ENCODE results near the gene MORF4L1. TPM values are rescaled to one million over a fixed set of nuclear protein-coding genes. Genes with fewer than 3 reads are reported as not detected.
"Not testable (repeated sequence)": the region's sequence is repeated elsewhere in the genome, so short reads cannot be mapped to it uniquely, and the experiment has no call there.

The MORF4L1 gene
- total and polyA plus RNA-seq, 2 experiments from 2014 or later = 520 to 571 TPM

GRCh38 chr15:78842519-78842918 lies 30.2 kb upstream of the MORF4L1 start:
- no peaks in the 10 kb centered on the region for H4K20me1 ChIP-seq (replicated peaks; ENCODE audit: insufficient read depth)
- TF ChIP-seq, protein P1, sequence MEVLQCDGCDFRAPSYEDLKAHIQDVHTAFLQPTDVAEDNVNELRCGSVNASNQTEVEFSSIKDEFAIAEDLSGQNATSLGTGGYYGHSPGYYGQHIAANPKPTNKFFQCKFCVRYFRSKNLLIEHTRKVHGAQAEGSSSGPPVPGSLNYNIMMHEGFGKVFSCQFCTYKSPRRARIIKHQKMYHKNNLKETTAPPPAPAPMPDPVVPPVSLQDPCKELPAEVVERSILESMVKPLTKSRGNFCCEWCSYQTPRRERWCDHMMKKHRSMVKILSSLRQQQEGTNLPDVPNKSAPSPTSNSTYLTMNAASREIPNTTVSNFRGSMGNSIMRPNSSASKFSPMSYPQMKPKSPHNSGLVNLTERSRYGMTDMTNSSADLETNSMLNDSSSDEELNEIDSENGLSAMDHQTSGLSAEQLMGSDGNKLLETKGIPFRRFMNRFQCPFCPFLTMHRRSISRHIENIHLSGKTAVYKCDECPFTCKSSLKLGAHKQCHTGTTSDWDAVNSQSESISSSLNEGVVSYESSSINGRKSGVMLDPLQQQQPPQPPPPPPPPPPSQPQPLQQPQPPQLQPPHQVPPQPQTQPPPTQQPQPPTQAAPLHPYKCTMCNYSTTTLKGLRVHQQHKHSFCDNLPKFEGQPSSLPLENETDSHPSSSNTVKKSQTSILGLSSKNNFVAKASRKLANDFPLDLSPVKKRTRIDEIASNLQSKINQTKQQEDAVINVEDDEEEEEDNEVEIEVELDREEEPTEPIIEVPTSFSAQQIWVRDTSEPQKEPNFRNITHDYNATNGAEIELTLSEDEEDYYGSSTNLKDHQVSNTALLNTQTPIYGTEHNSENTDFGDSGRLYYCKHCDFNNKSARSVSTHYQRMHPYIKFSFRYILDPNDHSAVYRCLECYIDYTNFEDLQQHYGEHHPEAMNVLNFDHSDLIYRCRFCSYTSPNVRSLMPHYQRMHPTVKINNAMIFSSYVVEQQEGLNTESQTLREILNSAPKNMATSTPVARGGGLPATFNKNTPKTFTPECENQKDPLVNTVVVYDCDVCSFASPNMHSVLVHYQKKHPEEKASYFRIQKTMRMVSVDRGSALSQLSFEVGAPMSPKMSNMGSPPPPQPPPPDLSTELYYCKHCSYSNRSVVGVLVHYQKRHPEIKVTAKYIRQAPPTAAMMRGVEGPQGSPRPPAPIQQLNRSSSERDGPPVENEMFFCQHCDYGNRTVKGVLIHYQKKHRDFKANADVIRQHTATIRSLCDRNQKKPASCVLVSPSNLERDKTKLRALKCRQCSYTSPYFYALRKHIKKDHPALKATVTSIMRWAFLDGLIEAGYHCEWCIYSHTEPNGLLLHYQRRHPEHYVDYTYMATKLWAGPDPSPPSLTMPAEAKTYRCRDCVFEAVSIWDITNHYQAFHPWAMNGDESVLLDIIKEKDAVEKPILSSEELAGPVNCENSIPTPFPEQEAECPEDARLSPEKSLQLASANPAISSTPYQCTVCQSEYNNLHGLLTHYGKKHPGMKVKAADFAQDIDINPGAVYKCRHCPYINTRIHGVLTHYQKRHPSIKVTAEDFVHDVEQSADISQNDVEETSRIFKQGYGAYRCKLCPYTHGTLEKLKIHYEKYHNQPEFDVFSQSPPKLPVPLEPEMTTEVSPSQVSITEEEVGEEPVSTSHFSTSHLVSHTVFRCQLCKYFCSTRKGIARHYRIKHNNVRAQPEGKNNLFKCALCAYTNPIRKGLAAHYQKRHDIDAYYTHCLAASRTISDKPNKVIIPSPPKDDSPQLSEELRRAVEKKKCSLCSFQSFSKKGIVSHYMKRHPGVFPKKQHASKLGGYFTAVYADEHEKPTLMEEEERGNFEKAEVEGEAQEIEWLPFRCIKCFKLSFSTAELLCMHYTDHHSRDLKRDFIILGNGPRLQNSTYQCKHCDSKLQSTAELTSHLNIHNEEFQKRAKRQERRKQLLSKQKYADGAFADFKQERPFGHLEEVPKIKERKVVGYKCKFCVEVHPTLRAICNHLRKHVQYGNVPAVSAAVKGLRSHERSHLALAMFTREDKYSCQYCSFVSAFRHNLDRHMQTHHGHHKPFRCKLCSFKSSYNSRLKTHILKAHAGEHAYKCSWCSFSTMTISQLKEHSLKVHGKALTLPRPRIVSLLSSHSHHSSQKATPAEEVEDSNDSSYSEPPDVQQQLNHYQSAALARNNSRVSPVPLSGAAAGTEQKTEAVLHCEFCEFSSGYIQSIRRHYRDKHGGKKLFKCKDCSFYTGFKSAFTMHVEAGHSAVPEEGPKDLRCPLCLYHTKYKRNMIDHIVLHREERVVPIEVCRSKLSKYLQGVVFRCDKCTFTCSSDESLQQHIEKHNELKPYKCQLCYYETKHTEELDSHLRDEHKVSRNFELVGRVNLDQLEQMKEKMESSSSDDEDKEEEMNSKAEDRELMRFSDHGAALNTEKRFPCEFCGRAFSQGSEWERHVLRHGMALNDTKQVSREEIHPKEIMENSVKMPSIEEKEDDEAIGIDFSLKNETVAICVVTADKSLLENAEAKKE (CRISPR knock-in tag; IDR thresholded peaks at IDR 0.05) = no peak
- TF ChIP-seq CTCF (conservative IDR thresholded peaks at IDR 0.05; ENCODE audit: low read depth in 2 of 2) (no peak), JUNB (IDR thresholded peaks at IDR 0.05; ENCODE audit: unreplicated experiment) (no peak), POLR2AphosphoS5 (IDR thresholded peaks at IDR 0.05; ENCODE audit: low read depth) (no peak), STAT1 (IDR thresholded peaks at IDR 0.05; ENCODE audit: unreplicated experiment) (no peak)
- TF ChIP-seq, protein P2, sequence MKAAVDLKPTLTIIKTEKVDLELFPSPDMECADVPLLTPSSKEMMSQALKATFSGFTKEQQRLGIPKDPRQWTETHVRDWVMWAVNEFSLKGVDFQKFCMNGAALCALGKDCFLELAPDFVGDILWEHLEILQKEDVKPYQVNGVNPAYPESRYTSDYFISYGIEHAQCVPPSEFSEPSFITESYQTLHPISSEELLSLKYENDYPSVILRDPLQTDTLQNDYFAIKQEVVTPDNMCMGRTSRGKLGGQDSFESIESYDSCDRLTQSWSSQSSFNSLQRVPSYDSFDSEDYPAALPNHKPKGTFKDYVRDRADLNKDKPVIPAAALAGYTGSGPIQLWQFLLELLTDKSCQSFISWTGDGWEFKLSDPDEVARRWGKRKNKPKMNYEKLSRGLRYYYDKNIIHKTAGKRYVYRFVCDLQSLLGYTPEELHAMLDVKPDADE (IDR thresholded peaks at IDR 0.05) = no peak
- Mint-ChIP-seq H3K27me3 (ENCODE audit: insufficient read depth, low read depth, poor library complexity) (peaks cover 11% of the 10 kb centered on the region), H3K9me3 (peaks cover 3% of the 10 kb centered on the region), H3K36me3 (ENCODE audit: low read depth) (no peaks in the 10 kb centered on the region), H3K4me3 (no peak overlapping the region), H3K27ac (no peak overlapping the region), H3K4me1 (peaks cover 8% of the 10 kb centered on the region; the same call in 2 of the 3 replicates)
- no peak overlapping the region for H2AFZ ChIP-seq
- H3K4me1 ChIP-seq (ENCODE audit: insufficient read depth) = no peaks in the 10 kb centered on the region
- H3K27ac ChIP-seq (ENCODE audit: low read depth) = no peak overlapping the region
- no peak for ATAC-seq
- H3K4me3 ChIP-seq = no peak overlapping the region
- H3K4me2 ChIP-seq = no peak overlapping the region
- H3K27me3 ChIP-seq (ENCODE audit: insufficient read depth) = no peaks in the 10 kb centered on the region
- H3K79me2 ChIP-seq (replicated peaks; ENCODE audit: insufficient read depth) = no peaks in the 10 kb centered on the region
- no peaks in the 10 kb centered on the region for H3K36me3 ChIP-seq (ENCODE audit: insufficient read depth)
- no peak for DNase-seq (ENCODE audit: low spot score)
- no peaks in the 10 kb centered on the region for H3K9me2 ChIP-seq (ENCODE audit: insufficient read depth)
- H3F3A ChIP-seq (replicated peaks; ENCODE audit: low read depth) = no peaks in the 10 kb centered on the region

GRCh38 chr15:78846906-78847305 lies 25.8 kb upstream of the MORF4L1 start:
- H3K4me1 ChIP-seq (ENCODE audit: insufficient read depth); H3K27me3 ChIP-seq (ENCODE audit: insufficient read depth); H3K79me2 ChIP-seq (replicated peaks; ENCODE audit: insufficient read depth); H3K27ac Mint-ChIP-seq; H2AFZ ChIP-seq; H3F3A ChIP-seq (replicated peaks; ENCODE audit: low read depth); H4K20me1 ChIP-seq (replicated peaks; ENCODE audit: insufficient read depth); H3K4me2 ChIP-seq; H3K9me3 Mint-ChIP-seq; H3K9me2 ChIP-seq (ENCODE audit: insufficient read depth); H3K4me3 Mint-ChIP-seq; H3K27ac ChIP-seq (ENCODE audit: low read depth); DNase-seq (ENCODE audit: low spot score); H3K36me3 Mint-ChIP-seq (ENCODE audit: low read depth); H3K4me3 ChIP-seq; H3K36me3 ChIP-seq (ENCODE audit: insufficient read depth); H3K27me3 Mint-ChIP-seq (ENCODE audit: insufficient read depth, low read depth, poor library complexity); ATAC-seq: not testable (repeated sequence)
- peaks cover 15% of the 10 kb centered on the region for H3K4me1 Mint-ChIP-seq

DNA sequence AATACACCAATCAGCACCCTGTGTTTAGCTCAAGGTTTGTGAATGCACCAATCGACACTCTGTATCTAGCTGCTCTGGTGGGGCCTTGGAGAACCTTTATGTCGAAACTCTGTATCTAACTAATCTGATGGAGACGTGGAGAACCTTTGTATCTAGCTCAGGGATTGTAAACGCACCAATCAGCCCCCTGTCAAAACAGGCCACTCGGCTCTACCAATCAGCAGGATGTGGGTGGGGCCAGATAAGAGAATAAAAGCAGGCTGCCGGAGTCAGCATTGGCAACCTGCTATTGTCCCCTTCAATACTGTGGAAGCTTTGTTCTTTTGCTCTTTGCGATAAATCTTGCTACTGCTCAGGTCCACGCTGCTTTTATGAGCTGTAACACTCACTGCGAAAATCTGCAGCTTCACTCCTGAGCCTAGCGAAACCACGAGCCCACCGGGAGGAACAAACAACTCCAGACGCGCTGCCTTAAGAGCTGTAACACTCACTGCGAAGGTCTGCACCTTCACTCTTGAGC lies 25.2 kb upstream of the MORF4L1 start:
- not testable (repeated sequence) for H3K4me1 ChIP-seq (ENCODE audit: insufficient read depth); H3K4me3 ChIP-seq; H3K9me3 Mint-ChIP-seq; H3K79me2 ChIP-seq (replicated peaks; ENCODE audit: insufficient read depth); ATAC-seq; H3K4me3 Mint-ChIP-seq; H3K27me3 Mint-ChIP-seq (ENCODE audit: insufficient read depth, low read depth, poor library complexity); H3K4me2 ChIP-seq; DNase-seq (ENCODE audit: low spot score); H3K36me3 ChIP-seq (ENCODE audit: insufficient read depth); H3K27ac ChIP-seq (ENCODE audit: low read depth); H2AFZ ChIP-seq; H3F3A ChIP-seq (replicated peaks; ENCODE audit: low read depth); H3K9me2 ChIP-seq (ENCODE audit: insufficient read depth); H3K36me3 Mint-ChIP-seq (ENCODE audit: low read depth); H3K27me3 ChIP-seq (ENCODE audit: insufficient read depth); H4K20me1 ChIP-seq (replicated peaks; ENCODE audit: insufficient read depth); H3K27ac Mint-ChIP-seq
- H3K4me1 Mint-ChIP-seq = peaks cover 15% of the 10 kb centered on the region

All from GM23338 (cell line).